Calu3 (cell line): ENCODE data around the gene AP1M1. TPM values are rescaled to one million over a fixed set of nuclear protein-coding genes. Genes with fewer than 3 reads are reported as not detected.

Experiments used
- BruUV-seq: library from RNA; stranded (reverse); fragments of 400-500 nt; replicated peaks from 2 replicates; lab custom pipeline; 2021; lab: Mats Ljungman, UMichigan
- CTCF ChIA-PET: fragments of 300-600 bp; sonication (Branson Sonifier 250); formaldehyde crosslinking; loops from one replicate; lab custom pipeline; 2022; ENCODE audit warnings: antibody characterized with exemption; lab: Charles Lee
- DNase-seq: peaks from one replicate; pipeline ENCODE4 v3.0.0; 2022
- H3K27ac Mint-ChIP-seq: one replicate; pipeline ENCODE4 v1.8.0; 2022; ENCODE audit warnings: mixed read lengths; ENCODE audit not compliant: unreplicated experiment
- H3K27me3 Mint-ChIP-seq: one replicate; pipeline ENCODE4 v1.8.0; 2022; ENCODE audit warnings: mixed read lengths; ENCODE audit not compliant: unreplicated experiment
- H3K36me3 Mint-ChIP-seq: one replicate; pipeline ENCODE4 v1.8.0; 2022; ENCODE audit warnings: mild to moderate bottlenecking, moderate library complexity, mixed read lengths; ENCODE audit not compliant: insufficient read depth, unreplicated experiment
- H3K4me1 Mint-ChIP-seq: one replicate; pipeline ENCODE4 v1.8.0; 2022; ENCODE audit warnings: mild to moderate bottlenecking, low read depth, mixed read lengths; ENCODE audit not compliant: unreplicated experiment
- H3K4me3 Mint-ChIP-seq: one replicate; pipeline ENCODE4 v1.8.0; 2022; ENCODE audit warnings: mild to moderate bottlenecking, low read depth, moderate library complexity, mixed read lengths; ENCODE audit not compliant: unreplicated experiment
- H3K9me3 Mint-ChIP-seq: one replicate; pipeline ENCODE4 v1.8.0; 2022; ENCODE audit warnings: low read depth, mixed read lengths; ENCODE audit not compliant: unreplicated experiment
- CTCF ChIP-seq: fragments of 200-600 bp; IDR thresholded peaks from one replicate; pipeline ENCODE4 v1.8.0; 2022; ENCODE audit warnings: antibody characterized with exemption; ENCODE audit not compliant: unreplicated experiment
- intact Hi-C: fragments of 100-400 bp; cut with micrococcal nuclease; formaldehyde crosslinking; loops from one replicate; pipeline ENCODE4 v1.10.0; 2022; ENCODE audit not compliant: unreplicated experiment
- total RNA-seq: library from RNA; stranded (reverse); gene quantifications from 2 replicates; pipeline ENCODE4 v1.2.3, GENCODE V29; 2022

Gene AP1M1
- total RNA-seq, 1 experiment from 2014 or later: 31.5 TPM

- TF ChIP-seq CTCF: no peak
Observed at GRCh38 chr19:16260812-16261161, 63.1 kb downstream of the AP1M1 start.

GRCh38 chr19:16261584-16262368, 64.1 kb downstream of the AP1M1 start:
- no peak overlapping the region for H3K4me3 Mint-ChIP-seq
- DNase-seq: no peak
- no TSS peak for BruUV-seq
- H3K9me3 Mint-ChIP-seq: no peaks in the 10 kb centered on the region
- H3K27me3 Mint-ChIP-seq: no peaks in the 10 kb centered on the region
- H3K4me1 Mint-ChIP-seq: peaks cover 15% of the 10 kb centered on the region
- TF ChIP-seq CTCF: no peak
- CTCF ChIA-PET: no interaction called here
- no peak overlapping the region for H3K27ac Mint-ChIP-seq
- intact Hi-C loops: no loop called here
- H3K36me3 Mint-ChIP-seq: no peaks in the 10 kb centered on the region

More at GRCh38 chr19:16260812-16261161, 63.1 kb downstream of the AP1M1 start:
- Mint-ChIP-seq H3K4me3 (no peak overlapping the region), H3K27me3 (no peaks in the 10 kb centered on the region), H3K27ac (no peak overlapping the region), H3K36me3 (no peaks in the 10 kb centered on the region), H3K9me3 (no peaks in the 10 kb centered on the region), H3K4me1 (peaks cover 15% of the 10 kb centered on the region)
- no peak for DNase-seq
- CTCF ChIA-PET: interaction anchor here (0.5 to 0.6 kb wide), 2 partner anchors 11 to 917 kb away, joined by 3 read pairs; no protein-coding TSS in a partner anchor
- no TSS peak for BruUV-seq
- intact Hi-C loops: no loop called here

- H3K9me3 Mint-ChIP-seq: no peaks in the 10 kb centered on the region
- no peaks in the 10 kb centered on the region for H3K27me3 Mint-ChIP-seq
- CTCF ChIA-PET: no interaction called here
- BruUV-seq: no TSS peak
- H3K36me3 Mint-ChIP-seq: no peaks in the 10 kb centered on the region
- no peak overlapping the region for H3K4me3 Mint-ChIP-seq
- H3K4me1 Mint-ChIP-seq: peaks cover 15% of the 10 kb centered on the region
- no peak for TF ChIP-seq CTCF
- DNase-seq: no peak
- intact Hi-C loops: no loop called here
- no peak overlapping the region for H3K27ac Mint-ChIP-seq
Observed at GRCh38 chr19:16262618-16263017, 64.9 kb downstream of the AP1M1 start.

- H3K36me3 Mint-ChIP-seq: no peaks in the 10 kb centered on the region
- H3K4me1 Mint-ChIP-seq: peaks cover 15% of the 10 kb centered on the region
- H3K27ac Mint-ChIP-seq: no peak overlapping the region
- BruUV-seq: no TSS peak
- H3K9me3 Mint-ChIP-seq: no peaks in the 10 kb centered on the region
- no peak overlapping the region for H3K4me3 Mint-ChIP-seq
- H3K27me3 Mint-ChIP-seq: no peaks in the 10 kb centered on the region
- intact Hi-C loops: no loop called here
- no peak for DNase-seq
- CTCF ChIA-PET: no interaction called here
- no peak for TF ChIP-seq CTCF
Observed at GRCh38 chr19:16263141-16263761, 65.5 kb downstream of the AP1M1 start.
